ENCODE data around the gene MAD1L1. TPM values are rescaled to one million over a fixed set of nuclear protein-coding genes. Genes with fewer than 3 reads are reported as not detected.

MAD1L1 gene
- total RNA-seq, 2 experiments from 2014 or later = 40.0 to 44.7 TPM

DNA sequence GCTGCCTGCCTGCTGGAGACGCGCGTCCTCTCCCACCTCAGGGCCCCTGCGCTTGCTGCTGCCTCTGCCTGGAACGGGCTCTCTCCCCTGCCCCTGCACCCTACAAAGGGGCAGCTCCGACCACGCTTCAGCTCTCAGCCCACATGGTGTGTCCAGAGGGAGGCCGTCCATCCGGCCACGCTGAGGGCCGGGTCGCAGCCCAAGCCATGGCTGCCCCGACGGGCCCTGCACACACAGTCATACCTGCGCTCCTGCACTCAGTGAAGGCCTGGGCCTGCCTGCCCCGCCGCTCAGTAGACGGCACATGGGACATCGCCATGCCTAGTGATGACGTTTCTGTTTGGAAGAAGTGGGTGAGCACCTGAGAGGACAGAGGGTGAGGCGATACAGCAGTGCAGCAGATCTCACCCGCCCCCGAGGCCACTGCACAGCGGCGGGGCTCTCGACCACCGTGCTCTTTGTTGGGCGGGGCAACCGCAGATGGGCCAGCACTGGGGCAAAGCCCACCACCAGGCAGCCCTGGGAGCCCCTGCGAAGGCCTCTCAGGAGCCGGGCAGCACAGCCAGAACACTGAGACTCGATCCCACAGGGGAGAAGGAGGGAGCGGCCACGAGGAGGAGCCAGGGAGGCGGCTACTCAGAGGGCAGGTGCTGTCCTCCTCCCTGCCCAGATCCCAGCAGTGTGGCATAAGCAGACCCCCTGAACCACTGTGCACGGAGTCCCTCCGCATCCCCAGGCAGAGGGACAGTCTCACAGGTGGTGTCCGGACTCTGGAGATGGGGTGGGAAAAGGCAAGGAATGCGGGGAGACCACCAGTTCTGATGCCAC, 129.5 kb downstream of the MAD1L1 start:
- TF ChIP-seq CTCF (IDR thresholded peaks at IDR 0.05) = no peak
- intact Hi-C loops (cut with micrococcal nuclease) = no loop called here
- CTCF ChIA-PET = interaction anchor here (1.4 to 2.1 kb wide), 2 partner anchors 17 to 33 kb away, joined by 3 to 6 read pairs; no protein-coding TSS in a partner anchor
- POLR2A ChIA-PET = no interaction called here
- peak overlapping the region; percentile 49 for H3K4me3 Mint-ChIP-seq
- H3K36me3 Mint-ChIP-seq (ENCODE audit: low read depth) = peaks cover 2% of the 10 kb centered on the region
- H3K27ac Mint-ChIP-seq = peak overlapping the region; percentile 81
- H3K27me3 Mint-ChIP-seq = no peaks in the 10 kb centered on the region
- ATAC-seq (no peak), DNase-seq (no peak)
- no peaks in the 10 kb centered on the region for H3K9me3 Mint-ChIP-seq
- H3K4me1 Mint-ChIP-seq (ENCODE audit: low read depth) = peaks cover 54% of the 10 kb centered on the region

DNA sequence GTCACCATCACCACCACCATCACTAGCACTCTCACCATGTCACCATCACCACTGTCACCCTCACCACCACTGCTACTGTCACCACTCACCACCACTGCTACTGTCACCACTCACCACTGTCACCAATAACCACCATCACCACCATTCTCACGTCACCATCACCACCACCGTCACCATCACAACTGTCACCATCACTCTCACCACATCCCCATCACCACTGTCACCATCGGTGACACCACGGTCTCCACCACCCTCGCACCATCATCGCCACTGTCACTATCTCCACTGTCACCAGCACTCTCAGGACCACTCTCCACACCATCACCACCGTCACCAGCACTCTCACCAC, 130.4 kb downstream of the MAD1L1 start:
- ATAC-seq (no peak), DNase-seq (no peak)
- Mint-ChIP-seq H3K4me1 (ENCODE audit: low read depth) (peaks cover 56% of the 10 kb centered on the region), H3K4me3 (no peak overlapping the region), H3K27me3 (no peaks in the 10 kb centered on the region), H3K27ac (peak overlapping the region; percentile 43), H3K36me3 (ENCODE audit: low read depth) (peaks cover 2% of the 10 kb centered on the region), H3K9me3 (no peaks in the 10 kb centered on the region)
- ChIA-PET CTCF (no interaction called here), POLR2A (no interaction called here)
- no peak for TF ChIP-seq CTCF (IDR thresholded peaks at IDR 0.05)
- intact Hi-C loops (cut with micrococcal nuclease) = no loop called here

DNA sequence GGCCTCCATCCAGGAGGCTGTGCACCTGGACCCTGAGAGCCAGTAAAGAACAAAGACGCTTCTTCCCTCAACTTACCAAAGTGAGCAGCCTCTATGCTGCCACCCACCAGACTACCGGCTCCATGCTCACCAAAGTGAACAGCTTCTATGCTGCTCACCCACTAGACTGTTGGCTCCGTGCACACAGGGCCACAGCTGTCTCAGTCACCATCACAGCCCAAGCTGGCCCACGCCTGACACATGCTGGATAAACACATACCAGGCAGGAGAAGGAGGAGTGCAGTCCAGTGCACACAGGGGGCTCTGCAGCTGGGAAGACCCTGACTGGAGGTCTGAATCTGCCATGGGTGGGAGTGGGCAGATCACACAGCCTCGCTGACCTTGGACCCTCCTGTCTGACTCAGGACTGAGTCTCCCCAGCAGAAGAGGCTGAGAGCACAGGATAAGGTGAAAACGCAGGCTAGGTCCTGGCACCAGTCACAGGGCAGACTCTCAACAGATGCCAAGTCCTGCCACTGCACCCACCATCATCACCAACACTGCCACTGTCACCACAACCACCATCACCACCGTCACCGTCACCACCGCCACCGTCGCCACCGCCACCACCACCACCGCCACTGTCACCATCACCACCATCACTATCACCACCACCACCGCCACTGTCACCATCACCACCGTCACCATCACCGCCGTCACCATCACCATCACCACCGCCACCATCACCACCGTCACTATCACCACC, 130.9 kb downstream of the MAD1L1 start:
- POLR2A ChIA-PET = no interaction called here
- no peak overlapping the region for H3K4me3 Mint-ChIP-seq
- no peaks in the 10 kb centered on the region for H3K27me3 Mint-ChIP-seq

GRCh38 chr7:2100278-2101208, 132.2 kb downstream of the MAD1L1 start:
- ChIA-PET POLR2A (interaction anchor here (1.4 to 1.5 kb wide), 2 partner anchors 8 to 19 kb away, joined by 3 read pairs; no protein-coding TSS in a partner anchor), CTCF (interaction anchor here (0.8 to 1.2 kb wide), 2 partner anchors 13 to 58 kb away, joined by 3 read pairs; no protein-coding TSS in a partner anchor)
- TF ChIP-seq CTCF (IDR thresholded peaks at IDR 0.05) = peak; percentile 14
- H3K4me1 Mint-ChIP-seq (ENCODE audit: low read depth) = peaks cover 54% of the 10 kb centered on the region
- ATAC-seq (peak; percentile 52), DNase-seq (peak; percentile 73)
- H3K36me3 Mint-ChIP-seq (ENCODE audit: low read depth) = peaks cover 2% of the 10 kb centered on the region
- H3K27me3 Mint-ChIP-seq = no peaks in the 10 kb centered on the region
- no peaks in the 10 kb centered on the region for H3K9me3 Mint-ChIP-seq
- intact Hi-C loops (cut with micrococcal nuclease) = no loop called here
- H3K27ac Mint-ChIP-seq = peak overlapping the region; percentile 73
- H3K4me3 Mint-ChIP-seq = no peak overlapping the region

More for the DNA sequence above, 130.9 kb downstream of the MAD1L1 start:
- ATAC-seq (no peak), DNase-seq (no peak)
- peak overlapping the region; percentile 41 for H3K27ac Mint-ChIP-seq
- TF ChIP-seq CTCF (IDR thresholded peaks at IDR 0.05) = no peak
- peaks cover 56% of the 10 kb centered on the region for H3K4me1 Mint-ChIP-seq (ENCODE audit: low read depth)
- peaks cover 2% of the 10 kb centered on the region for H3K36me3 Mint-ChIP-seq (ENCODE audit: low read depth)
- intact Hi-C loops (cut with micrococcal nuclease) = no loop called here
- H3K9me3 Mint-ChIP-seq = no peaks in the 10 kb centered on the region
- CTCF ChIA-PET = no interaction called here

Measured in activated CD8-positive, alpha-beta T cell treated with anti-CD3 and anti-CD28 coated beads for 36 hours (primary cell).